HepG2 (cell line): ENCODE measurements around the gene SLC16A5. TPM values are rescaled to one million over a fixed set of nuclear protein-coding genes. Genes with fewer than 3 reads are reported as not detected.
A peak's percentile ranks its signal among the peaks of the same experiment; 100 is the strongest.

ENCODE experiments used
- HDAC2 ChIP-seq: sonication (generic); formaldehyde crosslinking; IDR thresholded peaks from 2 replicates; pipeline ENCODE4 v1.4.0; 2020; ENCODE audit warnings: missing genetic modification reagents
- IKZF4 ChIP-seq: sonication (generic); formaldehyde crosslinking; IDR thresholded peaks from 2 replicates; pipeline ENCODE4 v1.5.1; 2020; ENCODE audit warnings: borderline replicate concordance, mild to moderate bottlenecking, low read depth, missing genetic modification reagents; ENCODE audit errors: not compliant biosample characterization
- MTA3 ChIP-seq: sonication (generic); formaldehyde crosslinking; IDR thresholded peaks from 2 replicates; pipeline ENCODE4 v1.4.0; 2020; ENCODE audit warnings: missing genetic modification reagents
- NBN ChIP-seq: fragments of 450-650 bp; conservative IDR thresholded peaks from 2 replicates; pipeline ENCODE4 v1.6.1; 2017
- RFXAP ChIP-seq: sonication (generic); formaldehyde crosslinking; IDR thresholded peaks from 2 replicates; pipeline ENCODE4 v1.4.0; 2020; ENCODE audit warnings: missing genetic modification reagents, borderline replicate concordance
- SKI ChIP-seq: fragments of 450-650 bp; IDR thresholded peaks from one replicate; pipeline ENCODE4 v1.6.1; 2018; ENCODE audit warnings: mild to moderate bottlenecking; ENCODE audit not compliant: partially characterized antibody
- TCF7L2 ChIP-seq: IDR thresholded peaks from 2 replicates; pipeline ENCODE4 v1.6.1; 2011; ENCODE audit warnings: mild to moderate bottlenecking, low read depth, low read length, moderate library complexity
- XBP1 ChIP-seq: sonication (generic); formaldehyde crosslinking; IDR thresholded peaks from 2 replicates; pipeline ENCODE4 v1.5.0; 2020; ENCODE audit warnings: missing genetic modification reagents
- XRCC5 ChIP-seq: fragments of 200-400 bp; formaldehyde crosslinking; optimal IDR thresholded peaks from 2 replicates; pipeline ENCODE3; 2017; ENCODE audit warnings: mild to moderate bottlenecking, low read length
- ZBTB7A ChIP-seq: sonication (generic); formaldehyde crosslinking; IDR thresholded peaks from 2 replicates; pipeline ENCODE4 v1.8.0; 2022; ENCODE audit warnings: mild to moderate bottlenecking, missing genetic modification reagents
- ZNF143 ChIP-seq: sonication (generic); formaldehyde crosslinking; IDR thresholded peaks from 2 replicates; pipeline ENCODE4 v1.4.0; 2020; ENCODE audit warnings: missing genetic modification reagents
- ZNF230 ChIP-seq: sonication (generic); formaldehyde crosslinking; IDR thresholded peaks from 2 replicates; pipeline ENCODE4 v1.4.0; 2020; ENCODE audit warnings: mild to moderate bottlenecking, missing genetic modification reagents
- ZNF468 ChIP-seq: sonication (generic); formaldehyde crosslinking; IDR thresholded peaks from 2 replicates; pipeline ENCODE4 v1.8.0; 2022; ENCODE audit warnings: mild to moderate bottlenecking, moderate library complexity, missing genetic modification reagents
- ZNF615 ChIP-seq: sonication (generic); formaldehyde crosslinking; IDR thresholded peaks from 2 replicates; pipeline ENCODE4 v1.5.0; 2020; ENCODE audit warnings: mild to moderate bottlenecking, missing genetic modification reagents, borderline replicate concordance
- ZNF781 ChIP-seq: sonication (generic); formaldehyde crosslinking; IDR thresholded peaks from 2 replicates; pipeline ENCODE4 v1.5.1; 2020; ENCODE audit warnings: borderline replicate concordance, mild to moderate bottlenecking, missing genetic modification reagents; ENCODE audit errors: not compliant biosample characterization
- ZNF850 ChIP-seq: sonication (generic); formaldehyde crosslinking; conservative IDR thresholded peaks from 2 replicates; pipeline ENCODE4 v1.9.0; 2021; ENCODE audit warnings: mild to moderate bottlenecking, missing genetic modification reagents
- polyA plus RNA-seq, 8 experiments: library from polyadenylated mRNA; depleted of rRNA in 3 of 8; stranded (reverse) in 7 of 8; unstranded in 1 of 8; fragments of >200 nt; fragmentation: Illumina TruSeq in 4 of 8; extraction: Trizol in 4 of 8; gene quantifications; 2 replicates each; pipeline versions ENCODE4 v1.2.1 to v1.2.3, GENCODE V29; 2011 to 2016; ENCODE audit warnings: low read depth in 4 of 8, missing spikeins in 1 of 8, mixed read lengths in 1 of 8; ENCODE audit not compliant: insufficient read depth in 1 of 8
- total RNA-seq, 5 experiments: library from RNA; depleted of rRNA; stranded (reverse); fragments of >200 nt; fragmentation: Illumina TruSeq; extraction: Trizol; gene quantifications; 2 replicates each; pipeline ENCODE4 v1.2.3, GENCODE V29; 2016; ENCODE audit warnings: low read depth in 1 of 5
- TF ChIP-seq, protein P1 (sequence below): sonication (generic); formaldehyde crosslinking; IDR thresholded peaks from 2 replicates; pipeline ENCODE4 v1.4.0; 2020; ENCODE audit warnings: missing genetic modification reagents
- TF ChIP-seq, protein P2 (sequence below): sonication (generic); formaldehyde crosslinking; IDR thresholded peaks from 2 replicates; pipeline ENCODE4 v1.5.1; 2020; ENCODE audit warnings: mild to moderate bottlenecking, missing genetic modification reagents, moderate library complexity
- TF ChIP-seq, protein P3 (sequence below): sonication (generic); formaldehyde crosslinking; IDR thresholded peaks from 2 replicates; pipeline ENCODE4 v1.5.0; 2020; ENCODE audit warnings: mild to moderate bottlenecking, missing genetic modification reagents, moderate library complexity

Gene SLC16A5
- total and polyA plus RNA-seq, 2 of the 13 experiments (the other 11 are each of a cell fraction or from before 2014, with no cell fraction given): 0.69 to 5.6 TPM

- TF ChIP-seq ZNF781 (CRISPR knock-in tag) (peak; percentile 49), ZNF143 (CRISPR knock-in tag) (0 out of 2 replicates have a peak, but pooled peaks have one; percentile 4), ZNF615 (peak; percentile 15; the same call in 1 of the 2 replicates), RFXAP (CRISPR knock-in tag) (no peak), TCF7L2 (no peak), MTA3 (CRISPR knock-in tag) (no peak), HDAC2 (CRISPR knock-in tag) (peak; percentile 31; the same call in 1 of the 2 replicates), NBN (no peak), ZBTB7A (CRISPR knock-in tag) (no peak), XBP1 (0 out of 2 replicates have a peak, but pooled peaks have one; percentile 48), IKZF4 (CRISPR knock-in tag) (peak; percentile 73), XRCC5 (peak; percentile 18), ZNF468 (CRISPR knock-in tag) (no peak), ZNF230 (CRISPR knock-in tag) (peak; percentile 28; the same call in 1 of the 2 replicates), ZNF850 (CRISPR knock-in tag) (no peak), SKI (peak; percentile 12)
- TF ChIP-seq, protein P1, sequence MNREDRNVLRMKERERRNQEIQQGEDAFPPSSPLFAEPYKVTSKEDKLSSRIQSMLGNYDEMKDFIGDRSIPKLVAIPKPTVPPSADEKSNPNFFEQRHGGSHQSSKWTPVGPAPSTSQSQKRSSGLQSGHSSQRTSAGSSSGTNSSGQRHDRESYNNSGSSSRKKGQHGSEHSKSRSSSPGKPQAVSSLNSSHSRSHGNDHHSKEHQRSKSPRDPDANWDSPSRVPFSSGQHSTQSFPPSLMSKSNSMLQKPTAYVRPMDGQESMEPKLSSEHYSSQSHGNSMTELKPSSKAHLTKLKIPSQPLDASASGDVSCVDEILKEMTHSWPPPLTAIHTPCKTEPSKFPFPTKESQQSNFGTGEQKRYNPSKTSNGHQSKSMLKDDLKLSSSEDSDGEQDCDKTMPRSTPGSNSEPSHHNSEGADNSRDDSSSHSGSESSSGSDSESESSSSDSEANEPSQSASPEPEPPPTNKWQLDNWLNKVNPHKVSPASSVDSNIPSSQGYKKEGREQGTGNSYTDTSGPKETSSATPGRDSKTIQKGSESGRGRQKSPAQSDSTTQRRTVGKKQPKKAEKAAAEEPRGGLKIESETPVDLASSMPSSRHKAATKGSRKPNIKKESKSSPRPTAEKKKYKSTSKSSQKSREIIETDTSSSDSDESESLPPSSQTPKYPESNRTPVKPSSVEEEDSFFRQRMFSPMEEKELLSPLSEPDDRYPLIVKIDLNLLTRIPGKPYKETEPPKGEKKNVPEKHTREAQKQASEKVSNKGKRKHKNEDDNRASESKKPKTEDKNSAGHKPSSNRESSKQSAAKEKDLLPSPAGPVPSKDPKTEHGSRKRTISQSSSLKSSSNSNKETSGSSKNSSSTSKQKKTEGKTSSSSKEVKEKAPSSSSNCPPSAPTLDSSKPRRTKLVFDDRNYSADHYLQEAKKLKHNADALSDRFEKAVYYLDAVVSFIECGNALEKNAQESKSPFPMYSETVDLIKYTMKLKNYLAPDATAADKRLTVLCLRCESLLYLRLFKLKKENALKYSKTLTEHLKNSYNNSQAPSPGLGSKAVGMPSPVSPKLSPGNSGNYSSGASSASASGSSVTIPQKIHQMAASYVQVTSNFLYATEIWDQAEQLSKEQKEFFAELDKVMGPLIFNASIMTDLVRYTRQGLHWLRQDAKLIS: no peak
- TF ChIP-seq, protein P2, sequence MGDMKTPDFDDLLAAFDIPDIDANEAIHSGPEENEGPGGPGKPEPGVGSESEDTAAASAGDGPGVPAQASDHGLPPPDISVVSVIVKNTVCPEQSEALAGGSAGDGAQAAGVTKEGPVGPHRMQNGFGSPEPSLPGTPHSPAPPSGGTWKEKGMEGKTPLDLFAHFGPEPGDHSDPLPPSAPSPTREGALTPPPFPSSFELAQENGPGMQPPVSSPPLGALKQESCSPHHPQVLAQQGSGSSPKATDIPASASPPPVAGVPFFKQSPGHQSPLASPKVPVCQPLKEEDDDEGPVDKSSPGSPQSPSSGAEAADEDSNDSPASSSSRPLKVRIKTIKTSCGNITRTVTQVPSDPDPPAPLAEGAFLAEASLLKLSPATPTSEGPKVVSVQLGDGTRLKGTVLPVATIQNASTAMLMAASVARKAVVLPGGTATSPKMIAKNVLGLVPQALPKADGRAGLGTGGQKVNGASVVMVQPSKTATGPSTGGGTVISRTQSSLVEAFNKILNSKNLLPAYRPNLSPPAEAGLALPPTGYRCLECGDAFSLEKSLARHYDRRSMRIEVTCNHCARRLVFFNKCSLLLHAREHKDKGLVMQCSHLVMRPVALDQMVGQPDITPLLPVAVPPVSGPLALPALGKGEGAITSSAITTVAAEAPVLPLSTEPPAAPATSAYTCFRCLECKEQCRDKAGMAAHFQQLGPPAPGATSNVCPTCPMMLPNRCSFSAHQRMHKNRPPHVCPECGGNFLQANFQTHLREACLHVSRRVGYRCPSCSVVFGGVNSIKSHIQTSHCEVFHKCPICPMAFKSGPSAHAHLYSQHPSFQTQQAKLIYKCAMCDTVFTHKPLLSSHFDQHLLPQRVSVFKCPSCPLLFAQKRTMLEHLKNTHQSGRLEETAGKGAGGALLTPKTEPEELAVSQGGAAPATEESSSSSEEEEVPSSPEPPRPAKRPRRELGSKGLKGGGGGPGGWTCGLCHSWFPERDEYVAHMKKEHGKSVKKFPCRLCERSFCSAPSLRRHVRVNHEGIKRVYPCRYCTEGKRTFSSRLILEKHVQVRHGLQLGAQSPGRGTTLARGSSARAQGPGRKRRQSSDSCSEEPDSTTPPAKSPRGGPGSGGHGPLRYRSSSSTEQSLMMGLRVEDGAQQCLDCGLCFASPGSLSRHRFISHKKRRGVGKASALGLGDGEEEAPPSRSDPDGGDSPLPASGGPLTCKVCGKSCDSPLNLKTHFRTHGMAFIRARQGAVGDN: no peak
- TF ChIP-seq, protein P3, sequence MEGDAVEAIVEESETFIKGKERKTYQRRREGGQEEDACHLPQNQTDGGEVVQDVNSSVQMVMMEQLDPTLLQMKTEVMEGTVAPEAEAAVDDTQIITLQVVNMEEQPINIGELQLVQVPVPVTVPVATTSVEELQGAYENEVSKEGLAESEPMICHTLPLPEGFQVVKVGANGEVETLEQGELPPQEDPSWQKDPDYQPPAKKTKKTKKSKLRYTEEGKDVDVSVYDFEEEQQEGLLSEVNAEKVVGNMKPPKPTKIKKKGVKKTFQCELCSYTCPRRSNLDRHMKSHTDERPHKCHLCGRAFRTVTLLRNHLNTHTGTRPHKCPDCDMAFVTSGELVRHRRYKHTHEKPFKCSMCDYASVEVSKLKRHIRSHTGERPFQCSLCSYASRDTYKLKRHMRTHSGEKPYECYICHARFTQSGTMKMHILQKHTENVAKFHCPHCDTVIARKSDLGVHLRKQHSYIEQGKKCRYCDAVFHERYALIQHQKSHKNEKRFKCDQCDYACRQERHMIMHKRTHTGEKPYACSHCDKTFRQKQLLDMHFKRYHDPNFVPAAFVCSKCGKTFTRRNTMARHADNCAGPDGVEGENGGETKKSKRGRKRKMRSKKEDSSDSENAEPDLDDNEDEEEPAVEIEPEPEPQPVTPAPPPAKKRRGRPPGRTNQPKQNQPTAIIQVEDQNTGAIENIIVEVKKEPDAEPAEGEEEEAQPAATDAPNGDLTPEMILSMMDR (CRISPR knock-in tag): peak; percentile 77
Measured at GRCh38 chr17:75130632-75131277, 43.0 kb downstream of the SLC16A5 start (continued).
